PFSK-1 (cell line): Measurements from ENCODE around the gene MYL6B.

ENCODE experiments used
- FOXP2 ChIP-seq: optimal IDR thresholded peaks from 2 replicates; pipeline ENCODE3; 2011; ENCODE audit warnings: borderline replicate concordance, control low read depth, inconsistent platforms; ENCODE audit not compliant: insufficient read depth; ENCODE audit errors: extremely low read length, extremely low read depth
- POLR2AphosphoS5 ChIP-seq: IDR thresholded peaks from 2 replicates; pipeline ENCODE4 v1.6.1; 2012; ENCODE audit warnings: low read depth, mild to moderate bottlenecking, control low read depth, low read length, moderate library complexity
- SIN3A ChIP-seq: IDR thresholded peaks from 2 replicates; pipeline ENCODE4 v1.6.1; 2012; ENCODE audit warnings: mild to moderate bottlenecking, low read length, moderate library complexity, borderline replicate concordance; ENCODE audit not compliant: insufficient read depth

DNA sequence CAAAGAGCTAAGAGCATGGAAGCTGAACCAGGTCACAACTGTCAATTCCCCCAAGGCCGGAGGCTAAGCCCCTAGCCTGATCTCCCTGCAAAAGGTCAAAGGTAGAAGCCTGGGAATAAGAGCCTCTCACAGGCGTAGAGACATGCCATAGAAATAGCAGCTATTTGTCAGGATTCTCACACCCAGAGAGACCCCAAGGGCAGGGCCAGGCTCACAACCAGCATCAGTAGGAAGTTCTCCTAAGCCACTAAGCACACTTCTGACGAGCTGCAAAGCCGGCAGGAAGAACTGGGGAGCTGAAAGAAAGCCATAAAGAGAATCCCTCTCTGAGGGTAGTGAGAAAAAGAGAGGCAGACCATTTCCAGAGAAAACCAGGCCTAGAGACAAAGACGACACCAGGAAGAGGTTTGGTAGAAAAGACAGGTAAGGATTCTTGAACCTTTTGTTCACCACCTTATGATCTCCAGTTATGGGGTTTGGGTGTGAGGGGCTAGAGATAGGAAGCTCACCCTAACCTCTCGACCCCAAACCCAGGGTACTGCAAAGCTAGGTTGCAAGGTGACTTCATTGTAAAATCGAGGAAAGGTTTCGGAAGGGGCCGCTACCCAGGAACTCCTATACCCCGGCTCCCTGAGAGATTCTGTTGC, 35.9 kb downstream of the MYL6B start:
- no peak for TF ChIP-seq SIN3A
- no peak for TF ChIP-seq FOXP2
- no peak for TF ChIP-seq POLR2AphosphoS5
